HUES6 (cell line): Measurements from ENCODE around the gene TSPAN8.

Experiments used
- H3K27ac ChIP-seq: 2 replicates; pipeline ENCODE4 v1.7.0; 2013; ENCODE audit warnings: low read depth, mild to moderate bottlenecking, low read length, inconsistent platforms
- H3K27me3 ChIP-seq: 2 replicates; pipeline ENCODE4 v1.6.1; 2013; ENCODE audit warnings: low read length; ENCODE audit not compliant: control insufficient read depth, insufficient read depth
- H3K36me3 ChIP-seq: 2 replicates; pipeline ENCODE4 v1.6.1; 2013; ENCODE audit warnings: low read length; ENCODE audit not compliant: control insufficient read depth, insufficient read depth
- H3K4me1 ChIP-seq: 2 replicates; pipeline ENCODE4 v1.6.1; 2013; ENCODE audit warnings: low read length; ENCODE audit not compliant: control insufficient read depth, insufficient read depth
- H3K4me3 ChIP-seq: 2 replicates; pipeline ENCODE4 v1.5.1; 2013; ENCODE audit warnings: low read depth, low read length
- H3K9ac ChIP-seq: one replicate; pipeline ENCODE4 v1.6.1; 2013; ENCODE audit warnings: mild to moderate bottlenecking, low read length
- H3K9me3 ChIP-seq: 2 replicates; pipeline ENCODE4 v1.6.1; 2013; ENCODE audit warnings: low read depth, low read length; ENCODE audit not compliant: control insufficient read depth, insufficient read depth

TSPAN8 gene

DNA sequence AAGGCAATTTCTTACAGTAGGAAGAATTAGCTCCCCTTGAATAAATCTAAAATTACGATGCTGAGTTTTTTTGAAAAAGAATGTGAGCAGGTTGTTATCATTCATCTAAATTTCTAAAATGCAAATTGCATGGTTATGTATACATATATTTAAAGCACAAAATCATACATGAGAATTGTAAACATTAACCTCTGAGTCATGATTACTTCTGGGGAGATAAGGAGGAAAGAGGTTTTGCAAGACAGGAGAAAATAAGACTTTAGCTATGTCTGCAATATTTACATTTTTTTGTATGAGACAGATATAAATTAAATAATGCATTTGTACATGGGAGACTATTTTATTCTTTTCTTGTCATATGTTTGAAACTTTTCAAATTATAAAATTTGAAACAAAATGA, 72.2 kb downstream of the TSPAN8 start:
- no peaks in the 10 kb centered on the region for H3K27me3 ChIP-seq
- no peaks in the 10 kb centered on the region for H3K9me3 ChIP-seq
- no peaks in the 10 kb centered on the region for H3K36me3 ChIP-seq
- H3K4me1 ChIP-seq: no peaks in the 10 kb centered on the region
- H3K27ac ChIP-seq: no peak overlapping the region
- no peak overlapping the region for H3K4me3 ChIP-seq
- no peak overlapping the region for H3K9ac ChIP-seq

DNA sequence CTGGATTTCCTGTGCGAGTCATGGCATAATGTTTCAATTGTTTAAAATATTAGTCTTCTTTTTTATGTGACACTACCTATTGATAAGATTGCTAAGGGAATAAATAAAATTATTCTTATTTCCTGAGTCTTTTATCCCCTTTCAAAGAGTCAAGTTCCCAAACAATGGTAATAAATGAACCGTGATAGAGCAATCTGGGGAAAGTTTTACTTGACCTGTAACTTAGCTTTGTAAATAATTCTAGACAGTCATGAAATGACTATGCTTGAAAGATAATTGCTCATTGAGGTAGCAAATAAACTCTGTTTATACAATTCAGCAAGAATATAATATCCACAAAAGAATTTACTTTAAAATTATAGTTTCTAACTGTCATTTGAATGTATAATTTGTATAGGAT, 82.1 kb downstream of the TSPAN8 start:
- Histone ChIP-seq H3K4me3 (no peak overlapping the region), H3K9ac (no peak overlapping the region), H3K36me3 (no peaks in the 10 kb centered on the region), H3K27ac (no peak overlapping the region), H3K27me3 (no peaks in the 10 kb centered on the region), H3K9me3 (no peaks in the 10 kb centered on the region), H3K4me1 (no peaks in the 10 kb centered on the region)
